K562 (cell line): Measurements from ENCODE around the gene CCDC174. TPM values are rescaled to one million over a fixed set of nuclear protein-coding genes. Genes with fewer than 3 reads are reported as not detected.

Source experiments
- DPF2 ChIP-seq: fragments of 450-650 bp; IDR thresholded peaks from 2 replicates; pipeline ENCODE4 v1.6.1; 2016
- ELK1 ChIP-seq: sonication (generic); formaldehyde crosslinking; IDR thresholded peaks from 2 replicates; pipeline ENCODE4 v1.8.1; 2022; ENCODE audit warnings: missing genetic modification reagents
- EP300 ChIP-seq: IDR thresholded peaks from 2 replicates; pipeline ENCODE4 v1.6.1; 2012; ENCODE audit warnings: low read length, improper control_type of control experiment
- JUN ChIP-seq, 2 experiments: sonication (generic) in 1 of 2; formaldehyde crosslinking in 1 of 2; IDR thresholded peaks; 2 replicates each; pipeline versions ENCODE4 v1.6.1 to v1.8.0; 2012 to 2022; ENCODE audit warnings: borderline replicate concordance in 2 of 2, mild to moderate bottlenecking in 2 of 2, improper control_type of control experiment in 1 of 2, low read depth in 1 of 2, low read length in 1 of 2, missing genetic modification reagents in 1 of 2
- PHB ChIP-seq: fragments of 250-450 bp; sonication (Bioruptor Pico); IDR thresholded peaks from 2 replicates; pipeline ENCODE4 v1.5.0; 2021
- RUNX1 ChIP-seq: sonication (generic); IDR thresholded peaks from 2 replicates; pipeline ENCODE4 v1.6.1; 2016; ENCODE audit warnings: antibody characterized with exemption, low read depth
- SRSF3 ChIP-seq: fragments of 200-400 bp; formaldehyde crosslinking; IDR thresholded peaks from 2 replicates; pipeline ENCODE4 v1.6.1; 2016; ENCODE audit warnings: mild to moderate bottlenecking, low read length, moderate library complexity; ENCODE audit not compliant: insufficient read depth
- polyA plus RNA-seq, 8 experiments: library from polyadenylated mRNA; depleted of rRNA in 4 of 8; stranded (reverse) in 5 of 8; unstranded in 3 of 8; fragments of >200 nt; fragmentation: Nextera tagmentation in 2 of 8; fragmentation: Illumina TruSeq in 1 of 8; extraction: Ambion mirVana in 2 of 8; extraction: Trizol in 1 of 8; gene quantifications; 2 replicates each; pipeline versions ENCODE4 v1.2.1 to v1.2.3, GENCODE V29; 2011 to 2014; ENCODE audit warnings: inconsistent platforms in 1 of 8, missing spikeins in 1 of 8
- total RNA-seq, 7 experiments: library from RNA; depleted of rRNA in 6 of 7; stranded (reverse); fragments of >200 nt in 6 of 7; fragmentation: Illumina TruSeq in 2 of 7; extraction: Trizol in 2 of 7; gene quantifications; 2 replicates each; pipeline versions ENCODE4 v1.2.1 to v1.2.3, GENCODE V29; 2011 to 2021; ENCODE audit warnings: low replicate concordance in 1 of 7
- TF ChIP-seq, protein P1 (sequence below), 2 experiments: fragments of 450-650 bp; formaldehyde crosslinking in 1 of 2; IDR thresholded peaks; 2 replicates each; pipeline versions ENCODE4 v1.4.0 to v1.6.1; 2014 to 2020; ENCODE audit warnings: mild to moderate bottlenecking in 2 of 2, borderline replicate concordance in 1 of 2, low read depth in 1 of 2
- TF ChIP-seq, protein P2 (sequence below): fragments of 250-450 bp; sonication (Bioruptor Pico); IDR thresholded peaks from 2 replicates; pipeline ENCODE4 v1.4.0; 2020; ENCODE audit warnings: mild to moderate bottlenecking, moderate library complexity, borderline replicate concordance
- TF ChIP-seq, protein P3 (sequence below): sonication (generic); formaldehyde crosslinking; IDR thresholded peaks from 2 replicates; pipeline ENCODE4 v1.5.0; 2020; ENCODE audit warnings: missing genetic modification reagents

CCDC174 gene
- total and polyA plus RNA-seq, 9 of the 15 experiments (the other 6 are each of a cell fraction or from before 2014, with no cell fraction given): 7.4 to 41.0 (median 28.5) TPM

DNA sequence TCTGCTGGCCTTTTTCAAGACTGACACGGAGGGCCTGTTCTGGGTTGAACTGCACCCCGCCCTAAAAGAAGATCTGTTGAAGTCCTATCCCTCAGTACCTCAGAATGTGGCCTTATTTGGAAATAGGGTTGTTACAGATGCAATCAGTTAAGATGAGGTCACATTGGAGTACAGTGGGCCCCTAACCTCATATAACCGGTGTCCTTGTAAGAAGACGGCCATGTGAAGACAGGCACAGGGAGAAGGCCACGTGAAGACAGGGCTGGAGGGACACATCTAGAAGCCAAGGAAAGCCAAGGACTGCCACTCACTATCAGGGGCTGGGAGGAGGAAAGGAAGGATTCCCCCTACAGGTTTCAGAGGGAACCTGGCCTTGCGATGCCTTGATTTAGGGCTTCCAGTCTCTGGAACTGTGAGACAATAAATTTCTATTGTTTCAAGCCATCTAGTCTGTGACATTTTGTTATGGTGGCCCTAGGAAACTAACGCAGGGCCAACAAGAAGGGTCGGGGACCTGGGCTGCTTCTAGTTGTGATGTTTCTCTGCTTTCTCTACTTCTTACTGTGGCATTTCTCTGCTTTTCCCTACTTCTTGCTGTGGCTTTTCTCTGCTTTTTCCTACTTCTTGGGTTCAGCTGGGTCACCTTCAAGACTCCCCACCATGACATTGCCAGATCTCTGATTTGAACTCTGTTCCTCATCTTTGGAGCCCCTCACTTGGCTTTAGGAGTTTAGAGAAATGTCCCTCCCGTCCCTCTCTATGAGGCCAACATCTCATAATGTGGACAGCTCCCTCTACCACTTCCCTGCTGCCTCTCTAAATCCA lies 4.8 kb upstream of the CCDC174 start (continued):
- TF ChIP-seq, protein P1, sequence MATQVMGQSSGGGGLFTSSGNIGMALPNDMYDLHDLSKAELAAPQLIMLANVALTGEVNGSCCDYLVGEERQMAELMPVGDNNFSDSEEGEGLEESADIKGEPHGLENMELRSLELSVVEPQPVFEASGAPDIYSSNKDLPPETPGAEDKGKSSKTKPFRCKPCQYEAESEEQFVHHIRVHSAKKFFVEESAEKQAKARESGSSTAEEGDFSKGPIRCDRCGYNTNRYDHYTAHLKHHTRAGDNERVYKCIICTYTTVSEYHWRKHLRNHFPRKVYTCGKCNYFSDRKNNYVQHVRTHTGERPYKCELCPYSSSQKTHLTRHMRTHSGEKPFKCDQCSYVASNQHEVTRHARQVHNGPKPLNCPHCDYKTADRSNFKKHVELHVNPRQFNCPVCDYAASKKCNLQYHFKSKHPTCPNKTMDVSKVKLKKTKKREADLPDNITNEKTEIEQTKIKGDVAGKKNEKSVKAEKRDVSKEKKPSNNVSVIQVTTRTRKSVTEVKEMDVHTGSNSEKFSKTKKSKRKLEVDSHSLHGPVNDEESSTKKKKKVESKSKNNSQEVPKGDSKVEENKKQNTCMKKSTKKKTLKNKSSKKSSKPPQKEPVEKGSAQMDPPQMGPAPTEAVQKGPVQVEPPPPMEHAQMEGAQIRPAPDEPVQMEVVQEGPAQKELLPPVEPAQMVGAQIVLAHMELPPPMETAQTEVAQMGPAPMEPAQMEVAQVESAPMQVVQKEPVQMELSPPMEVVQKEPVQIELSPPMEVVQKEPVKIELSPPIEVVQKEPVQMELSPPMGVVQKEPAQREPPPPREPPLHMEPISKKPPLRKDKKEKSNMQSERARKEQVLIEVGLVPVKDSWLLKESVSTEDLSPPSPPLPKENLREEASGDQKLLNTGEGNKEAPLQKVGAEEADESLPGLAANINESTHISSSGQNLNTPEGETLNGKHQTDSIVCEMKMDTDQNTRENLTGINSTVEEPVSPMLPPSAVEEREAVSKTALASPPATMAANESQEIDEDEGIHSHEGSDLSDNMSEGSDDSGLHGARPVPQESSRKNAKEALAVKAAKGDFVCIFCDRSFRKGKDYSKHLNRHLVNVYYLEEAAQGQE (IDR thresholded peaks at IDR 0.05; ENCODE audit: borderline replicate concordance): peak; percentile 33
- TF ChIP-seq, protein P1 (CRISPR knock-in tag; IDR thresholded peaks at IDR 0.05; ENCODE audit: low read depth): no peak
- TF ChIP-seq ELK1 (CRISPR knock-in tag): no peak
- TF ChIP-seq JUN (IDR thresholded peaks at IDR 0.05; ENCODE audit: borderline replicate concordance, low read depth, low read length): peak; percentile 84
- TF ChIP-seq JUN (CRISPR knock-in tag; IDR thresholded peaks at IDR 0.05; ENCODE audit: borderline replicate concordance): no peak
- peak; percentile 54; the same call in 1 of the 2 replicates for TF ChIP-seq DPF2
- TF ChIP-seq, protein P2, sequence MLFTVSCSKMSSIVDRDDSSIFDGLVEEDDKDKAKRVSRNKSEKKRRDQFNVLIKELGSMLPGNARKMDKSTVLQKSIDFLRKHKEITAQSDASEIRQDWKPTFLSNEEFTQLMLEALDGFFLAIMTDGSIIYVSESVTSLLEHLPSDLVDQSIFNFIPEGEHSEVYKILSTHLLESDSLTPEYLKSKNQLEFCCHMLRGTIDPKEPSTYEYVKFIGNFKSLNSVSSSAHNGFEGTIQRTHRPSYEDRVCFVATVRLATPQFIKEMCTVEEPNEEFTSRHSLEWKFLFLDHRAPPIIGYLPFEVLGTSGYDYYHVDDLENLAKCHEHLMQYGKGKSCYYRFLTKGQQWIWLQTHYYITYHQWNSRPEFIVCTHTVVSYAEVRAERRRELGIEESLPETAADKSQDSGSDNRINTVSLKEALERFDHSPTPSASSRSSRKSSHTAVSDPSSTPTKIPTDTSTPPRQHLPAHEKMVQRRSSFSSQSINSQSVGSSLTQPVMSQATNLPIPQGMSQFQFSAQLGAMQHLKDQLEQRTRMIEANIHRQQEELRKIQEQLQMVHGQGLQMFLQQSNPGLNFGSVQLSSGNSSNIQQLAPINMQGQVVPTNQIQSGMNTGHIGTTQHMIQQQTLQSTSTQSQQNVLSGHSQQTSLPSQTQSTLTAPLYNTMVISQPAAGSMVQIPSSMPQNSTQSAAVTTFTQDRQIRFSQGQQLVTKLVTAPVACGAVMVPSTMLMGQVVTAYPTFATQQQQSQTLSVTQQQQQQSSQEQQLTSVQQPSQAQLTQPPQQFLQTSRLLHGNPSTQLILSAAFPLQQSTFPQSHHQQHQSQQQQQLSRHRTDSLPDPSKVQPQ (CRISPR knock-in tag): no peak
- no peak for TF ChIP-seq RUNX1
- no peak for TF ChIP-seq SRSF3
- TF ChIP-seq PHB: peak; percentile 67; the same call in 1 of the 2 replicates
- TF ChIP-seq, protein P3, sequence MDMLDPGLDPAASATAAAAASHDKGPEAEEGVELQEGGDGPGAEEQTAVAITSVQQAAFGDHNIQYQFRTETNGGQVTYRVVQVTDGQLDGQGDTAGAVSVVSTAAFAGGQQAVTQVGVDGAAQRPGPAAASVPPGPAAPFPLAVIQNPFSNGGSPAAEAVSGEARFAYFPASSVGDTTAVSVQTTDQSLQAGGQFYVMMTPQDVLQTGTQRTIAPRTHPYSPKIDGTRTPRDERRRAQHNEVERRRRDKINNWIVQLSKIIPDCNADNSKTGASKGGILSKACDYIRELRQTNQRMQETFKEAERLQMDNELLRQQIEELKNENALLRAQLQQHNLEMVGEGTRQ (CRISPR knock-in tag): peak; percentile 13; the same call in 1 of the 2 replicates
- peak; percentile 80; the same call in 1 of the 2 replicates for TF ChIP-seq EP300
